Left ventricle myocardium inferior (tissue), 1 donor: Measurements from ENCODE around the gene BCL2L13. TPM values are rescaled to one million over a fixed set of nuclear protein-coding genes. Genes with fewer than 3 reads are reported as not detected.

Source experiments
- DNase-seq: peaks from one replicate; pipeline ENCODE4 v3.0.0-alpha.2; 2020
- H3K27ac ChIP-seq: fragments of 200-600 bp; replicated peaks from 2 replicates; pipeline ENCODE4 v1.8.0; 2021
- H3K27me3 ChIP-seq: fragments of 200-600 bp; 2 replicates; pipeline ENCODE4 v1.8.0; 2021; ENCODE audit warnings: low read depth
- H3K36me3 ChIP-seq: fragments of 200-600 bp; 2 replicates; pipeline ENCODE4 v1.8.0; 2021
- H3K4me1 ChIP-seq: fragments of 200-600 bp; 2 replicates; pipeline ENCODE4 v1.8.0; 2021
- H3K4me3 ChIP-seq: fragments of 200-600 bp; 2 replicates; pipeline ENCODE4 v1.8.0; 2021; ENCODE audit warnings: mild to moderate bottlenecking, moderate library complexity
- H3K9me3 ChIP-seq: fragments of 200-600 bp; replicated peaks from 2 replicates; pipeline ENCODE4 v1.8.0; 2021
- intact Hi-C: fragments of 100-400 bp; cut with micrococcal nuclease; formaldehyde crosslinking; loops from one replicate; pipeline ENCODE4 v1.11.0; 2022
- total RNA-seq: library from RNA; stranded (reverse); fragmentation: NEBNext Ultra II Directional; extraction: Animal tissue kit (Norgen Biotek cat#: 25700); gene quantifications from one replicate; pipeline ENCODE4 v1.2.1, GENCODE V29; 2021
- TF ChIP-seq, protein P1 (sequence below): fragments of 200-600 bp; IDR thresholded peaks from 2 replicates; pipeline ENCODE4 v1.8.0; 2021; ENCODE audit warnings: antibody characterized with exemption, mild to moderate bottlenecking, borderline replicate concordance
- donor health status: DM: no; HTN: yes; CAD: no; lungs with severe emphysema.

BCL2L13 gene
- total RNA-seq, 1 donor from 2014 or later: 111 TPM

DNA sequence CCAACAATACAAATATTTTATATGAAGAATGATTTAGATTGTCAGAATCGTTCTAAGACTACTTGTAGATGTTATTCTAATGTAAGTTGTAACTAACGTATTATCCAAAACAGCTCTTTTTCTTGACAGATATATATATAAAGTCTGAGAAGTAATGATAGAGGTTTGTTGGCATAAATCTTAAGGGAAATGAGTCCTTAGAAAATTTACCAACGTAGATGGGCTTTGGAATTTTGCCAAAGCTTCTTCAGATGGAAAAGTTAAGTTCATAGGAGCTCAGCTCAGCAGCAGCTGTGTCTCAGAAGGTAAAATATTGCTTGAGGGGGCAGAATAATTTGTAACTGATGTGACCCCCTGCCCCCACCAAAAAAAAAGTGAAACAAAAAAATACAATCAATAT is 69.0 kb downstream of the BCL2L13 start:
- Histone ChIP-seq H3K4me1 (peaks cover 28% of the 10 kb centered on the region), H3K9me3 (no peaks in the 10 kb centered on the region), H3K36me3 (peaks cover 41% of the 10 kb centered on the region), H3K27me3 (no peaks in the 10 kb centered on the region), H3K27ac (peak overlapping the region; percentile 79), H3K4me3 (peak overlapping the region; percentile 52)
- no peak for DNase-seq
- intact Hi-C loops: no loop called here
- TF ChIP-seq, protein P1, sequence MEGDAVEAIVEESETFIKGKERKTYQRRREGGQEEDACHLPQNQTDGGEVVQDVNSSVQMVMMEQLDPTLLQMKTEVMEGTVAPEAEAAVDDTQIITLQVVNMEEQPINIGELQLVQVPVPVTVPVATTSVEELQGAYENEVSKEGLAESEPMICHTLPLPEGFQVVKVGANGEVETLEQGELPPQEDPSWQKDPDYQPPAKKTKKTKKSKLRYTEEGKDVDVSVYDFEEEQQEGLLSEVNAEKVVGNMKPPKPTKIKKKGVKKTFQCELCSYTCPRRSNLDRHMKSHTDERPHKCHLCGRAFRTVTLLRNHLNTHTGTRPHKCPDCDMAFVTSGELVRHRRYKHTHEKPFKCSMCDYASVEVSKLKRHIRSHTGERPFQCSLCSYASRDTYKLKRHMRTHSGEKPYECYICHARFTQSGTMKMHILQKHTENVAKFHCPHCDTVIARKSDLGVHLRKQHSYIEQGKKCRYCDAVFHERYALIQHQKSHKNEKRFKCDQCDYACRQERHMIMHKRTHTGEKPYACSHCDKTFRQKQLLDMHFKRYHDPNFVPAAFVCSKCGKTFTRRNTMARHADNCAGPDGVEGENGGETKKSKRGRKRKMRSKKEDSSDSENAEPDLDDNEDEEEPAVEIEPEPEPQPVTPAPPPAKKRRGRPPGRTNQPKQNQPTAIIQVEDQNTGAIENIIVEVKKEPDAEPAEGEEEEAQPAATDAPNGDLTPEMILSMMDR: no peak

DNA sequence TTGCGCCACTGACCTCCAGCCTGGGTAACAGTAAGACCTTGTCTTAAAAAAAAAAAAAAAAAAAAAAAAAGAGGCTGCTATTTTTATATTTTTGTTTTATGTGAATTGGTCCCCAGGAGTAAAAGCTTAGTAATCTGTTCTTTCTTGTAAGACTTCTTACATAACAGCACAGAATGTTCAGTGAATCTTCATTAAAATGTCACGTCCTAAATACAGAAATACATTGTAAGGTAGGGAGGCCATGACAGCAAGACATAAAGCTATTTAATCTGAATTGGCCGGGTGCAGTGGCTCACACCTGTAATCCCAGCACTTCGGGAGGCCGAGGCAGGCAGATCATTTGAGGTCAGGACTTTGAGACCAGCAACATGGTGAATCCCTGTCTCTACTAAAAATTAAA is 71.5 kb downstream of the BCL2L13 start:
- Histone ChIP-seq H3K9me3 (no peaks in the 10 kb centered on the region), H3K36me3 (peaks cover 16% of the 10 kb centered on the region), H3K27ac (no peak overlapping the region), H3K27me3 (no peaks in the 10 kb centered on the region), H3K4me1 (peaks cover 28% of the 10 kb centered on the region), H3K4me3 (no peak overlapping the region)
- TF ChIP-seq, protein P1: no peak
- intact Hi-C loops: no loop called here
- no peak for DNase-seq

DNA sequence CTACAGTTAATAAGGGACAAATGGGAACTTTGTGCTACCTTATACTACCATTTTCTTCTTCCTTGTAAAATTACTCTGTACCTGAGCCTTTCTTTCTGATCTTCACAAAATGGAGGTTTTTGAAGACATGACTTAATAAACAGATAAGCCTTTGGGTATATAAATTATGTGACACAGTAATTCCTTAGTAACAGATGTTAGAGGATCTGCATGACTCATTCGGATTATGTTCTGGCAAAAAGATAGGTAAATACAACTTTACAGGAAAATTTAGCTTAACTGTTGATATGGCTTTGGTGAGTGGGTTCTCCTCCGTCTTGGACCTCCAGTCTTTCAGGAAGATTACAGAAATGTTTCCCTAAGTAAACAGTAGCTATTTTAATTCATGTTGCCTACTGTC is 73.9 kb downstream of the BCL2L13 start:
- intact Hi-C loops: no loop called here
- peaks cover 30% of the 10 kb centered on the region for H3K4me1 ChIP-seq

GRCh38 chr22:17716529-17716928 is 78.0 kb downstream of the BCL2L13 start:
- no peak for DNase-seq
- Histone ChIP-seq H3K4me1 (peaks cover 25% of the 10 kb centered on the region), H3K27ac (no peak overlapping the region), H3K9me3 (no peaks in the 10 kb centered on the region), H3K4me3 (no peak overlapping the region), H3K36me3 (no peaks in the 10 kb centered on the region), H3K27me3 (no peaks in the 10 kb centered on the region)
- intact Hi-C loops: no loop called here
- TF ChIP-seq, protein P1: no peak

More for the DNA sequence above, 73.9 kb downstream of the BCL2L13 start:
- Histone ChIP-seq H3K9me3 (no peaks in the 10 kb centered on the region), H3K36me3 (peaks cover 8% of the 10 kb centered on the region), H3K27ac (no peak overlapping the region), H3K27me3 (no peaks in the 10 kb centered on the region), H3K4me3 (no peak overlapping the region)
- DNase-seq: no peak
- TF ChIP-seq, protein P1: no peak

- H3K27me3 ChIP-seq: no peaks in the 10 kb centered on the region
- TF ChIP-seq, protein P1: no peak
- no peak overlapping the region for H3K27ac ChIP-seq
- peaks cover 28% of the 10 kb centered on the region for H3K4me1 ChIP-seq
- H3K4me3 ChIP-seq: no peak overlapping the region
- no peaks in the 10 kb centered on the region for H3K36me3 ChIP-seq
- intact Hi-C loops: no loop called here
- DNase-seq: no peak
- H3K9me3 ChIP-seq: no peaks in the 10 kb centered on the region
Observed at GRCh38 chr22:17717708-17718107, 79.2 kb downstream of the BCL2L13 start.

DNA sequence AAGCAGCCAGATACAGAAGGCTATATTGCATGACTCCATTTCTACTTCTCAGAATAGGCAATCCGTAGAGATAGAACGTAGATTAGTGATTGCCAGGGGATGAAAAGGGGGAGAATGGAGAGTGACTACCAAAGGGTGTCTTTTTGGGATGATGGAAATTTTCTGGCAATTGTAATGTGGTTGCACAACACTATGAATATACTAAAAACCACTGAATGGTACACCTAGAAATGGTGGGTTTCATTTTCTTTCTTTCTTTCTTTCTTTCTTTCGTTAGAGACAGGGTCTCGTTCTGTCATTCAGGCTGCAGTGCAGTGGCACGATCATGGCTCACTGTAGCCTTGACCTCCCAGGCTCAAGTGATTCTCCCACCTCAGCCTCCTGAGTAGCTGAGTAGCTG is 81.4 kb downstream of the BCL2L13 start:
- H3K36me3 ChIP-seq: no peaks in the 10 kb centered on the region
- no peak overlapping the region for H3K27ac ChIP-seq
- H3K9me3 ChIP-seq: no peaks in the 10 kb centered on the region
- intact Hi-C loops: no loop called here
- H3K27me3 ChIP-seq: no peaks in the 10 kb centered on the region
- peaks cover 46% of the 10 kb centered on the region for H3K4me1 ChIP-seq
- TF ChIP-seq, protein P1: no peak
- no peak for DNase-seq
- H3K4me3 ChIP-seq: no peak overlapping the region
